IMR-90 (cell line): Measurements from ENCODE around the gene EPN1. TPM values are rescaled to one million over a fixed set of nuclear protein-coding genes. Genes with fewer than 3 reads are reported as not detected.

Experiments
- ATAC-seq: fragments of 200-7000 bp; cut with Tn5 transposase; 2 replicates; pipeline ENCODE4 v1.9.1; 2020; ENCODE audit warnings: low read depth, mild to moderate bottlenecking, moderate library complexity
- BruUV-seq: library from RNA; stranded (reverse); fragments of 400-500 nt; replicated peaks from 2 replicates; lab custom pipeline; 2021; lab: Mats Ljungman, UMichigan
- CTCF ChIA-PET: fragments of 300-600 bp; formaldehyde crosslinking; extraction: SDS; loops from one replicate; lab custom pipeline; 2021; ENCODE audit warnings: antibody characterized with exemption; lab: Yijun Ruan, JAX
- POLR2A ChIA-PET: fragments of 300-600 bp; sonication (Branson Sonifier 250); formaldehyde crosslinking; loops from one replicate; lab custom pipeline; 2022; ENCODE audit warnings: antibody characterized with exemption; ENCODE audit not compliant: unreplicated experiment; lab: Charles Lee
- DNase-seq: peaks from one replicate; pipeline ENCODE4 v3.0.0; 2013
- H2AFZ ChIP-seq: replicated peaks from 2 replicates; pipeline ENCODE3; 2013; ENCODE audit warnings: low read length, mild to moderate bottlenecking; ENCODE audit not compliant: poor library complexity
- H2AK5ac ChIP-seq: 2 replicates; pipeline ENCODE4 v1.6.1; 2013; ENCODE audit warnings: low read depth, low read length, inconsistent platforms
- H2AK9ac ChIP-seq: replicated peaks from 2 replicates; pipeline ENCODE3; 2013; ENCODE audit warnings: mild to moderate bottlenecking, low read depth, low read length, moderate library complexity; ENCODE audit not compliant: poor library complexity
- H2BK120ac ChIP-seq: 2 replicates; pipeline ENCODE4 v1.6.1; 2013; ENCODE audit warnings: low read depth, low read length, inconsistent platforms
- H2BK15ac ChIP-seq: 3 replicates; pipeline ENCODE4 v1.6.1; 2013; ENCODE audit warnings: low read depth, low read length, inconsistent platforms
- H2BK20ac ChIP-seq: 2 replicates; pipeline ENCODE4 v1.6.1; 2013; ENCODE audit warnings: low read depth, mild to moderate bottlenecking, inconsistent platforms, low read length, moderate library complexity
- H2BK5ac ChIP-seq: 2 replicates; pipeline ENCODE4 v1.6.1; 2013; ENCODE audit warnings: mild to moderate bottlenecking, low read depth, low read length, inconsistent platforms; ENCODE audit not compliant: poor library complexity, severe bottlenecking
- H3K14ac ChIP-seq: replicated peaks from 2 replicates; pipeline ENCODE4 v1.6.1; 2013; ENCODE audit warnings: low read depth, low read length, inconsistent platforms
- H3K18ac ChIP-seq: 2 replicates; pipeline ENCODE4 v1.6.1; 2013; ENCODE audit warnings: low read depth, low read length, control low read depth
- H3K23ac ChIP-seq: 2 replicates; pipeline ENCODE4 v1.6.1; 2013; ENCODE audit warnings: low read depth, low read length, inconsistent platforms
- H3K27ac ChIP-seq: 2 replicates; pipeline ENCODE4 v1.5.1; 2013; ENCODE audit warnings: mild to moderate bottlenecking, control low read depth, low read length; ENCODE audit not compliant: insufficient read depth
- H3K27me3 ChIP-seq: 2 replicates; pipeline ENCODE4 v1.6.1; 2013; ENCODE audit warnings: low read length; ENCODE audit not compliant: control insufficient read depth, insufficient read depth
- H3K36me3 ChIP-seq: 2 replicates; pipeline ENCODE4 v1.6.1; 2013; ENCODE audit warnings: low read length, mixed read lengths; ENCODE audit not compliant: control insufficient read depth, insufficient read depth
- H3K4ac ChIP-seq: 2 replicates; pipeline ENCODE4 v1.6.1; 2013; ENCODE audit warnings: low read depth, low read length, inconsistent platforms
- H3K4me1 ChIP-seq: 2 replicates; pipeline ENCODE4 v1.6.1; 2013; ENCODE audit warnings: low read length, mixed read lengths; ENCODE audit not compliant: control insufficient read depth, insufficient read depth
- H3K4me2 ChIP-seq: 2 replicates; pipeline ENCODE4 v1.6.1; 2013; ENCODE audit warnings: low read depth, mild to moderate bottlenecking, control low read depth, low read length, moderate library complexity
- H3K4me3 ChIP-seq: 2 replicates; pipeline ENCODE4 v1.5.1; 2013; ENCODE audit warnings: low read depth, mild to moderate bottlenecking, control low read depth, low read length, moderate library complexity; ENCODE audit not compliant: insufficient read depth
- H3K56ac ChIP-seq: 2 replicates; pipeline ENCODE4 v1.6.1; 2013; ENCODE audit warnings: low read length, inconsistent platforms; ENCODE audit not compliant: insufficient read depth; ENCODE audit errors: extremely low read depth
- H3K79me1 ChIP-seq, 2 experiments: 2 replicates each; pipeline ENCODE4 v1.6.1; 2013; ENCODE audit warnings: low read length in 2 of 2, inconsistent platforms in 1 of 2, low read depth in 1 of 2
- H3K9ac ChIP-seq: 2 replicates; pipeline ENCODE4 v1.6.1; 2013; ENCODE audit warnings: low read depth, low read length, control low read depth
- H3K9me1 ChIP-seq: 2 replicates; pipeline ENCODE4 v1.6.1; 2013; ENCODE audit warnings: low read length, inconsistent platforms; ENCODE audit not compliant: insufficient read depth
- H3K9me3 ChIP-seq: 2 replicates; pipeline ENCODE4 v1.6.1; 2013; ENCODE audit warnings: low read length; ENCODE audit not compliant: control insufficient read depth, insufficient read depth
- H4K20me1 ChIP-seq: 2 replicates; pipeline ENCODE4 v1.6.1; 2013; ENCODE audit warnings: low read length, inconsistent platforms; ENCODE audit not compliant: insufficient read depth
- H4K5ac ChIP-seq: 2 replicates; pipeline ENCODE4 v1.6.1; 2013; ENCODE audit warnings: mild to moderate bottlenecking, low read depth, low read length, control low read depth
- H4K8ac ChIP-seq, 2 experiments: 2 replicates each; pipeline ENCODE4 v1.6.1; 2013; ENCODE audit warnings: low read depth in 2 of 2, low read length in 2 of 2, control low read depth in 1 of 2, inconsistent platforms in 1 of 2
- H4K91ac ChIP-seq: 2 replicates; pipeline ENCODE4 v1.6.1; 2013; ENCODE audit warnings: low read depth, low read length, inconsistent platforms; ENCODE audit not compliant: insufficient read depth
- BHLHE40 ChIP-seq: fragments of 150-350 bp; IDR thresholded peaks from 2 replicates; pipeline ENCODE4 v1.6.1; 2016; ENCODE audit warnings: mild to moderate bottlenecking, low read depth, low read length
- CEBPB ChIP-seq: IDR thresholded peaks from 2 replicates; pipeline ENCODE4 v1.6.1; 2012; ENCODE audit warnings: low read depth, low read length, improper control_type of control experiment
- CHD1 ChIP-seq: IDR thresholded peaks from 2 replicates; pipeline ENCODE4 v1.6.1; 2012; ENCODE audit warnings: low read depth, low read length, improper control_type of control experiment
- CTCF ChIP-seq: conservative IDR thresholded peaks from 2 replicates; pipeline ENCODE4 v1.5.1; 2012; ENCODE audit warnings: mild to moderate bottlenecking, low read depth, low read length, improper control_type of control experiment
- FOS ChIP-seq: fragments of 150-350 bp; IDR thresholded peaks from 2 replicates; pipeline ENCODE4 v1.6.1; 2016; ENCODE audit warnings: low read depth, low read length
- MAFK ChIP-seq: IDR thresholded peaks from 2 replicates; pipeline ENCODE4 v1.6.1; 2012; ENCODE audit warnings: low read depth, low read length, improper control_type of control experiment
- MAZ ChIP-seq: IDR thresholded peaks from 2 replicates; pipeline ENCODE4 v1.6.1; 2012; ENCODE audit warnings: low read depth, mild to moderate bottlenecking, low read length, improper control_type of control experiment, moderate library complexity, borderline replicate concordance
- MXI1 ChIP-seq: IDR thresholded peaks from 2 replicates; pipeline ENCODE4 v1.6.1; 2012; ENCODE audit warnings: low read depth, mild to moderate bottlenecking, low read length, moderate library complexity, borderline replicate concordance
- NFE2L2 ChIP-seq: fragments of 150-350 bp; IDR thresholded peaks from 2 replicates; pipeline ENCODE4 v1.6.1; 2016; ENCODE audit warnings: low read depth, mild to moderate bottlenecking, low read length
- POLR2A ChIP-seq: IDR thresholded peaks from 2 replicates; pipeline ENCODE4 v1.6.1; 2012; ENCODE audit warnings: mild to moderate bottlenecking, low read depth, low read length
- RAD21 ChIP-seq: IDR thresholded peaks from 2 replicates; pipeline ENCODE4 v1.6.1; 2012; ENCODE audit warnings: low read length, improper control_type of control experiment
- RCOR1 ChIP-seq: IDR thresholded peaks from 2 replicates; pipeline ENCODE4 v1.6.1; 2012; ENCODE audit warnings: mild to moderate bottlenecking, low read length, improper control_type of control experiment; ENCODE audit not compliant: insufficient replicate concordance
- RFX5 ChIP-seq: IDR thresholded peaks from 2 replicates; pipeline ENCODE4 v1.8.0; 2012; ENCODE audit warnings: low read depth, mild to moderate bottlenecking, low read length, moderate library complexity
- SMC3 ChIP-seq: fragments of 150-350 bp; IDR thresholded peaks from 2 replicates; pipeline ENCODE4 v1.6.1; 2016; ENCODE audit warnings: low read depth, mild to moderate bottlenecking, antibody characterized with exemption, low read length, moderate library complexity
- WGBS, 2 experiments: methylation state at CpG; one replicate each; pipeline versions ENCODE4 v1.1.5 to v1.1.7; 2013; ENCODE audit warnings: missing lambda C conversion rate in 2 of 2; ENCODE audit not compliant: insufficient read length in 1 of 2; ENCODE audit errors: extremely low coverage in 2 of 2; 5-methylcytosine and 5-hydroxymethylcytosine counted together
- dilution Hi-C: fragments of 300-500 bp; cut with HindIII; formaldehyde crosslinking; loops from one replicate; pipeline ENCODE4 v1.14.3; 2018; ENCODE audit warnings: low sequenced_read_pairs; ENCODE audit not compliant: unreplicated experiment
- in situ Hi-C: fragments of 300-500 bp; cut with MboI; formaldehyde crosslinking; loops from 3 replicates; pipeline ENCODE4 v1.14.3; 2019; ENCODE audit warnings: low sequenced_read_pairs, inconsistent platforms, mixed read lengths
- intact Hi-C: fragments of 100-400 bp; cut with micrococcal nuclease; formaldehyde crosslinking; loops from 2 replicates; pipeline ENCODE4 v1.10.0; 2022
- polyA plus RNA-seq, 3 experiments: library from polyadenylated mRNA; depleted of rRNA; stranded (reverse); fragments of >200 nt; gene quantifications; 2 replicates each; pipeline ENCODE4 v1.2.3, GENCODE V29; 2012; ENCODE audit warnings: low replicate concordance in 1 of 3
- total RNA-seq: library from RNA; depleted of rRNA; stranded (reverse); fragments of >200 nt; gene quantifications from 2 replicates; pipeline ENCODE4 v1.2.3, GENCODE V29; 2012
- TF ChIP-seq, protein P1 (sequence below): fragments of 150-350 bp; IDR thresholded peaks from 2 replicates; pipeline ENCODE4 v1.6.1; 2017; ENCODE audit warnings: mild to moderate bottlenecking, antibody characterized with exemption, low read length, low read depth
- TF ChIP-seq, protein P2 (sequence below): fragments of 150-350 bp; IDR thresholded peaks from 2 replicates; pipeline ENCODE4 v1.6.1; 2016; ENCODE audit warnings: low read depth, mild to moderate bottlenecking, low read length, moderate library complexity, borderline replicate concordance

Gene EPN1
- total and polyA plus RNA-seq, 2 of the 4 experiments (the other 2 are of a cell fraction) = 19.0 to 122 TPM

DNA sequence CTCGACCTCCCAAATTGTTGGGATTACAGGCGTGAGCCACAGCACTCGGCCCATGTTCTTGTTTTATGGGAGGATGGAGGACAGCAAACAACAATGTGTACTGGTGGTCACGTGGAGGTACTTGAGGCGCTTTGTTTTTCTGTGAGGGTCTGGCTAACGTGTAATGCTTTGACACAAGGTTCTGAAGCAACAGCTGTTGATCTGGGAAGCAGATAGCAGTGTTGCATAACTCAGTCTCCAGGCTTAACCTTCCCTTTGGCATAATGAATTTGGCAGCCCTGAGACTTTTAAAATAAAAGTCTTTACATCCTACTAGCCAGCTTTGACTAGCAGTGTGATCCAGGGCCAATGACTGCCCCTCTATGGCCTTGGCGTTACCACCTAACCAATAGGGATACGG is 41.2 kb upstream of the EPN1 start:
- no TSS peak for BruUV-seq

More for the DNA sequence above, 41.2 kb upstream of the EPN1 start:
- Histone ChIP-seq H3K27ac (no peak overlapping the region), H4K5ac (peak overlapping the region; percentile 68), H3K4me1 (peaks cover 9% of the 10 kb centered on the region), H3K18ac (no peak overlapping the region), H4K8ac (peak overlapping the region; percentile 97 to 98), H3K4me2 (no peak overlapping the region), H3K9ac (no peak overlapping the region), H2BK120ac (no peak overlapping the region; the same call in 1 of the 2 replicates), H4K91ac (no peak overlapping the region), H2BK20ac (no peak overlapping the region), H3K27me3 (no peaks in the 10 kb centered on the region), H3K79me1 (peaks cover 19 to 42% of the 10 kb centered on the region in 2 experiments), H3K23ac (no peak overlapping the region), H3K4ac (peak overlapping the region; percentile 56), H2AK9ac (peak overlapping the region; percentile 92), H4K20me1 (0 out of 2 replicates have a peak, but pooled peaks cover 9% of the 10 kb centered on the region), H3K14ac (no peak overlapping the region), H3K9me3 (no peaks in the 10 kb centered on the region), H3K36me3 (peaks cover 4% of the 10 kb centered on the region; the same call in 1 of the 2 replicates), H2AK5ac (no peak overlapping the region; the same call in 1 of the 2 replicates), H3K9me1 (peaks cover 18% of the 10 kb centered on the region), H3K56ac (no peak overlapping the region), H2BK15ac (no peak overlapping the region), H3K4me3 (no peak overlapping the region), H2BK5ac (no peak overlapping the region), H2AFZ (peak overlapping the region; percentile 79)
- ATAC-seq = no peak
- intact Hi-C loops (loop anchor here (10.0 kb wide), 1 partner anchor 431 kb away; no protein-coding TSS in a partner anchor), dilution Hi-C loops (no loop called here), in situ Hi-C loops (loop anchor here (25.0 kb wide), 2 partner anchors 347 to 522 kb away; partner anchors contain the start of genes BRSK1, HSPBP1 and PPP1R12C)
- DNase-seq = no peak
- ChIA-PET POLR2A (no interaction called here), CTCF (interaction anchor here (1.6 kb wide), 1 partner anchor 130 kb away, joined by 3 read pairs; no protein-coding TSS in a partner anchor)
- TF ChIP-seq MXI1 (no peak), SMC3 (no peak), CTCF (no peak), NFE2L2 (no peak), RFX5 (no peak), RAD21 (no peak), MAZ (no peak), BHLHE40 (no peak), MAFK (no peak), POLR2A (no peak), RCOR1 (no peak), CEBPB (no peak), FOS (no peak), CHD1 (no peak)
- TF ChIP-seq, protein P1, sequence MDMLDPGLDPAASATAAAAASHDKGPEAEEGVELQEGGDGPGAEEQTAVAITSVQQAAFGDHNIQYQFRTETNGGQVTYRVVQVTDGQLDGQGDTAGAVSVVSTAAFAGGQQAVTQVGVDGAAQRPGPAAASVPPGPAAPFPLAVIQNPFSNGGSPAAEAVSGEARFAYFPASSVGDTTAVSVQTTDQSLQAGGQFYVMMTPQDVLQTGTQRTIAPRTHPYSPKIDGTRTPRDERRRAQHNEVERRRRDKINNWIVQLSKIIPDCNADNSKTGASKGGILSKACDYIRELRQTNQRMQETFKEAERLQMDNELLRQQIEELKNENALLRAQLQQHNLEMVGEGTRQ = no peak
- TF ChIP-seq, protein P2, sequence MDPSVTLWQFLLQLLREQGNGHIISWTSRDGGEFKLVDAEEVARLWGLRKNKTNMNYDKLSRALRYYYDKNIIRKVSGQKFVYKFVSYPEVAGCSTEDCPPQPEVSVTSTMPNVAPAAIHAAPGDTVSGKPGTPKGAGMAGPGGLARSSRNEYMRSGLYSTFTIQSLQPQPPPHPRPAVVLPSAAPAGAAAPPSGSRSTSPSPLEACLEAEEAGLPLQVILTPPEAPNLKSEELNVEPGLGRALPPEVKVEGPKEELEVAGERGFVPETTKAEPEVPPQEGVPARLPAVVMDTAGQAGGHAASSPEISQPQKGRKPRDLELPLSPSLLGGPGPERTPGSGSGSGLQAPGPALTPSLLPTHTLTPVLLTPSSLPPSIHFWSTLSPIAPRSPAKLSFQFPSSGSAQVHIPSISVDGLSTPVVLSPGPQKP = no peak
- 93% methylated on average over 3 of the region's 8 CpGs; no CpG with 5 or more reads in 1 of the 2 experiments for WGBS, 2 experiments
